Measurements from ENCODE around the gene ST3GAL5.
A peak's percentile ranks its signal among the peaks of the same experiment; 100 is the strongest.
"Not testable (repeated sequence)": the region's sequence is repeated elsewhere in the genome, so short reads cannot be mapped to it uniquely, and the experiment has no call there.

ST3GAL5 gene

DNA sequence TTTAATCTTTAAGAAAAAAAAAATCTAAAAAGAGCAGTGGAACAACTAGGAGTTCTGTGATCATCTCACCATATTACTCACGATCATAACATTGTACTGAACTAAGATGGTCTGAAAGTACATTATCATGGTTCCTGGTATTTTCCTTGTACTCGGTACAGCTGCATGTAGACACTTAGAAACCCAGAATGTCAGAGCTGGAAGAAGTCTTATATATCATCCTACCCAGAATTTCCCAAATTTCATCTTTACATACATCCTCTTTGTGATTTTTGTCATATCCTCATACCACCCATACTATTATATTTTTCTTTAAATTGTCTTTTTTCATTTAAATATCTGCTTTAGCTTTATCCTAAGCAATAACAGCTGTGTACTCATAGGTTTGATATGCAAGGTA, 12.4 kb upstream of the ST3GAL5 start:
- TF ChIP-seq, protein P1, sequence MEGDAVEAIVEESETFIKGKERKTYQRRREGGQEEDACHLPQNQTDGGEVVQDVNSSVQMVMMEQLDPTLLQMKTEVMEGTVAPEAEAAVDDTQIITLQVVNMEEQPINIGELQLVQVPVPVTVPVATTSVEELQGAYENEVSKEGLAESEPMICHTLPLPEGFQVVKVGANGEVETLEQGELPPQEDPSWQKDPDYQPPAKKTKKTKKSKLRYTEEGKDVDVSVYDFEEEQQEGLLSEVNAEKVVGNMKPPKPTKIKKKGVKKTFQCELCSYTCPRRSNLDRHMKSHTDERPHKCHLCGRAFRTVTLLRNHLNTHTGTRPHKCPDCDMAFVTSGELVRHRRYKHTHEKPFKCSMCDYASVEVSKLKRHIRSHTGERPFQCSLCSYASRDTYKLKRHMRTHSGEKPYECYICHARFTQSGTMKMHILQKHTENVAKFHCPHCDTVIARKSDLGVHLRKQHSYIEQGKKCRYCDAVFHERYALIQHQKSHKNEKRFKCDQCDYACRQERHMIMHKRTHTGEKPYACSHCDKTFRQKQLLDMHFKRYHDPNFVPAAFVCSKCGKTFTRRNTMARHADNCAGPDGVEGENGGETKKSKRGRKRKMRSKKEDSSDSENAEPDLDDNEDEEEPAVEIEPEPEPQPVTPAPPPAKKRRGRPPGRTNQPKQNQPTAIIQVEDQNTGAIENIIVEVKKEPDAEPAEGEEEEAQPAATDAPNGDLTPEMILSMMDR (IDR thresholded peaks at IDR 0.05; ENCODE audit: insufficient read depth, low read depth, low read length, missing control alignments) = no peak
- no peak for DNase-seq (ENCODE audit: low read depth)
- no peak overlapping the region for H3K4me3 ChIP-seq (ENCODE audit: low read depth, low read length)

DNA sequence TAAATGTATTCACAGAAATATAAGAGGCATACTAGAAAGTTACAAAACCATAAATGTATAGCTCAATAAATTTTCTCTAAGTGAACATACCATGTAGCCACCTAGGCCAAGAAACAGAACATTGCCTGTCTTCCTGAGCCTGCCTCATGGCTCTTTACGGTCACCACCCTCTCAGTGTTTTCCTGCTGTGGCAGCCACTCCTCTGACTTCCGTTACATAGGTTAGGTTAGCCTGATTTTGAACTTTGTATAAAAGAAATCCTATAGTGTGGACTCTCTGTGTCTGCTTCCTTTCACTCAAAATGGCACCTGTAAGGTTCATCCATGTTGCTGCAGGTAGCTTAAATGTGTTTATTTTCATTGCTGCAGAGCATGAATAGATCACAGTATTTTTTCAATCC, 11.6 kb upstream of the ST3GAL5 start:
- no peak for DNase-seq (ENCODE audit: low read depth)
- no peak overlapping the region for H3K4me3 ChIP-seq (ENCODE audit: low read depth, low read length)
- TF ChIP-seq, protein P1 (IDR thresholded peaks at IDR 0.05; ENCODE audit: insufficient read depth, low read depth, low read length, missing control alignments) = no peak

DNA sequence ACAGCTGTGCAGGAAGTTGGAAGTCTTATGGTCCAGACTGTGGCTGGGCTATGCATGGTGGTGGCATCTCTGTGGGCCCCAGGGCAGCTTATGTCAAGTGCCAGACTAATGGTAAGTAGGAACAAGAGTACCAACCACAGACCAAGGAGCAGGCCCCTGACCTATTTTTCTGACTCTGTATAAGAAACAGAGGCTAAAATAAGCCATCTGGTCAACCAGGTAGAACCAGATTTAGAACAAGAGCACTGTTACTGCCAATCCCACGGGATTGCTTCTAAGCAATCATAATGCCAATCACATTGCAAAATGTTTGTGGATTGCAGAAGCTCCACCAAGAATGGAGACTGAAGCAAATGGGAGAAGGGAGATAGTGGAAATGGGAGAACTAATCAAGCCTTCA, 11.1 kb upstream of the ST3GAL5 start:
- TF ChIP-seq, protein P1 (IDR thresholded peaks at IDR 0.05; ENCODE audit: insufficient read depth, low read depth, low read length, missing control alignments) = no peak
- DNase-seq (ENCODE audit: low read depth) = no peak
- H3K4me3 ChIP-seq (ENCODE audit: low read depth, low read length) = no peak overlapping the region

DNA sequence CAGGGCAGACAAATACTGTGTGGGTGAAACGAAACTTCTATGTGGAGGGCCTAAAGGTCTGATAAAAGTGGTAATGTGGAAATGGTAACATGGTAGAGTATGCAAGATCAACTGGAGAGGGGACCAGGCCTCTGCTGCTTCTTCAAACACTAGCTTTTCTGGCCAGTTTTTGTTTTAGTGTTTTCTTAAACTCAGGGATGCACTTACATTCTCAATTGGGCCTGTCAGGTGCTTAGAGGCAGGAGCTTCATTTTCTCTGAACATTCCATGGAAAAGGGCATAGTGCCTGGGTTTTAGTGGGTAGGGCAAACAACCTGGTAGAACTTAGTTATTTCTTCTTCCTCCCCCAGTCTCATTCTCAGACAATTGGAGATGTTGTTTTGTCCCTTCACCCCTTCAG, 10.5 kb upstream of the ST3GAL5 start:
- DNase-seq (ENCODE audit: low read depth) = no peak
- H3K4me3 ChIP-seq (ENCODE audit: low read depth, low read length) = no peak overlapping the region
- TF ChIP-seq, protein P1 (IDR thresholded peaks at IDR 0.05; ENCODE audit: insufficient read depth, low read depth, low read length, missing control alignments) = no peak

DNA sequence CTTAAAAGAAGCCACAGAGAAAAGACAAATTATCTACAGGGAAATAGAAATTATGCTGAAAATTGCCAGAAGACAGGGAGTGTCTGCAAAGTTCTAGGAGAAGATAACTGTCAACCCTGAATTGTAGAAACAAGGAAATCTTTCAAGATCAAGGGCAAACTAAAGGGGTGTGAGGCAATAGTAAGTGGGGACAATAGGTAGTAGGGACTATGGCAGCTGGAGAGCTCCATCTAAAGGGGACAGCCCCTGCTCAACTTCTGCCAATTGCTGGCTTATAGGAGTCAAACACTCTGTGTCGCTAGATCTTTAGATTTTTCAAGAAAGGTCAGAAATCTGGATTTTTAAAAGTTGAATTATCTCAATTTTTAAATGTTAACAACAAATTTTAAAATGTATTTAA, 10.1 kb upstream of the ST3GAL5 start:
- TF ChIP-seq, protein P1 (IDR thresholded peaks at IDR 0.05; ENCODE audit: insufficient read depth, low read depth, low read length, missing control alignments) = no peak
- no peak overlapping the region for H3K4me3 ChIP-seq (ENCODE audit: low read depth, low read length)
- no peak for DNase-seq (ENCODE audit: low read depth)

DNA sequence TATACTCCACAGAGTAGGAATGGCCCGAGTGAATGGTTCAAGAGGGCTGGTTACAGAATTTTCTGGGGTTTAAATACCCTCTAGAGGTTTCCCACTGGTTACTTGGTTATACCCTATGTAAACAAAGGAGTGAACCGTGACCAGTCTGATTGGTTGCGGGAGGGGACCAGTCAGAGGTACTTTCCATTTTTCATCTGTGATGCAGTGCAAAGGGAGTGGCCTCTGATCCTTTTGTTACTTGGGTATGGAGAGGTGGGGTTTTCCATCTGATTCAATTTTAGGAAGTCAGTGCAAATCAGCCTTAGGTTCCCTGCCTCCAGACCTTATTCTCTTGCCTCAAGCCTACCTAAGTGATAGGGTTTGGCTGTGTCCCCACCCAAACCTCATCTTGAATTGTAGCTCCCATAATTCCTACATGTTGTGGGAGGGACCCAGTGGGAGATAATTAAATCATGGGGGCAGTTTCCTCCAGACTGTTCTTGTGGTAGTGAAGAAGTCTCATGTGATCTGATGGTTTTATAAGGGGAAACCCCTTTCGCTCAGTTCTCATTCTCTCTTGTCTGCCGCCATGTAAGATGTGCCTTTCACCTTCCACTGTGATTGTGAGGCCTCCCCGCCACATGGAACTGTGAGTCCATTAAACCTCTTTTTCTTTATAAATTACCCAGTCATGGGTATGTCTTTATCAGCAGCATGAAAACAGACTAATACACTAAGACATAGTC, 5.9 kb upstream of the ST3GAL5 start:
- H3K4me3 ChIP-seq (ENCODE audit: low read depth, low read length) = not testable (repeated sequence)
- peak; percentile 12 for DNase-seq (ENCODE audit: low read depth)

DNA sequence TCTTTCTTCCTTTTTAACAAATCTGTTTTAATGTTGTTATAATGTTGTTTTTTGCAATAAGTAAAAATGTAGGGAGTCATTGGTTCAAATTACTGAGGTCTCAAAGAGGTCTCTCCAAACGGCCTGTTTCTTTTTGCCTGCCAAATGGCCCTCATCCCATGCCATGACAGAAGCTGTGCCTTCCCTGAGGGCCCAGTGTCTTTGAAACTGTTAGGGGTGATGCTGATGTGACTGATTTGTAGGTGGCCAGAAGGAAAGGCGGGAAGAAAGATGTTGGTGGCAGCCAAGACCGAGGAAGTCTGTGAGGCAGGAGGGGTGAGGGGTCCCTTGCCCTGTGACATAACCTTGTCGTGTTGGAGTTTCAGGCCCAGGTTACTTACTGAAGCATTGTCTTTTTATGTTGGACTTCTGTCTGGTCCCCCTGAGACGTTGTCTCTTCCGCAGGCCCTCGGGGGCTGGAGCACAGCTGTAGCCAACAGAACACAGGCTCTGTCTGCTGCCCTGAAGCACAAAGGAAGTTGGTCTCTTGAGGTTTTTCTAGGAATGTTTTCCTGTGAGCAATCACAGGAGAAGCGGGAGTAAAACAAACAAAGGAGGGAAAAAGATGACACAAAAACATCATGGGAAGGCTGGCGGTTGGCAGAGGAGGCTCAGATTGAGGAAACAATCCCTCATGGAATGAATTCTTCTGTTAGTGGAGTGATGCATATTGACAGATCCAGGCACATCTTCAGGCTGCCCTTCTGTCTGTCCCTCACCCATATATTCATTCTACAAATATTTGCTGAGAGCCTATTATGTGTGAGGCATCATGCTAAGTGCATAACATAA, 4.9 kb upstream of the ST3GAL5 start:
- TF ChIP-seq, protein P1 (IDR thresholded peaks at IDR 0.05; ENCODE audit: insufficient read depth, low read depth, low read length, missing control alignments) = no peak
- DNase-seq (ENCODE audit: low read depth) = no peak
- no peak overlapping the region for H3K4me3 ChIP-seq (ENCODE audit: low read depth, low read length)

Measured in GM12865 (cell line).